Cardiac fibroblast (primary cell): Measurements from ENCODE around the gene TNIP2.
"Not testable (repeated sequence)": the region's sequence is repeated elsewhere in the genome, so short reads cannot be mapped to it uniquely, and the experiment has no call there.

Experiments used
- DNase-seq, 2 donors: peaks; one replicate each; pipeline versions ENCODE4 v3.0.0 to v3.0.0-alpha.2; 2010; ENCODE audit warnings: low read depth in 2 of 2
- H3K4me3 ChIP-seq, 2 donors: replicated peaks in 1 of 2; 1 replicate in 1 of 2; 2 replicates in 1 of 2; pipeline ENCODE4 v1.5.1; 2011; ENCODE audit warnings: low read depth in 2 of 2, low read length in 2 of 2, mild to moderate bottlenecking in 2 of 2, moderate library complexity in 1 of 2
- TF ChIP-seq, protein P1 (sequence below): IDR thresholded peaks from one replicate; pipeline ENCODE4 v1.5.1; 2011; ENCODE audit warnings: low read depth, mild to moderate bottlenecking, low read length, inconsistent platforms

TNIP2 gene

DNA sequence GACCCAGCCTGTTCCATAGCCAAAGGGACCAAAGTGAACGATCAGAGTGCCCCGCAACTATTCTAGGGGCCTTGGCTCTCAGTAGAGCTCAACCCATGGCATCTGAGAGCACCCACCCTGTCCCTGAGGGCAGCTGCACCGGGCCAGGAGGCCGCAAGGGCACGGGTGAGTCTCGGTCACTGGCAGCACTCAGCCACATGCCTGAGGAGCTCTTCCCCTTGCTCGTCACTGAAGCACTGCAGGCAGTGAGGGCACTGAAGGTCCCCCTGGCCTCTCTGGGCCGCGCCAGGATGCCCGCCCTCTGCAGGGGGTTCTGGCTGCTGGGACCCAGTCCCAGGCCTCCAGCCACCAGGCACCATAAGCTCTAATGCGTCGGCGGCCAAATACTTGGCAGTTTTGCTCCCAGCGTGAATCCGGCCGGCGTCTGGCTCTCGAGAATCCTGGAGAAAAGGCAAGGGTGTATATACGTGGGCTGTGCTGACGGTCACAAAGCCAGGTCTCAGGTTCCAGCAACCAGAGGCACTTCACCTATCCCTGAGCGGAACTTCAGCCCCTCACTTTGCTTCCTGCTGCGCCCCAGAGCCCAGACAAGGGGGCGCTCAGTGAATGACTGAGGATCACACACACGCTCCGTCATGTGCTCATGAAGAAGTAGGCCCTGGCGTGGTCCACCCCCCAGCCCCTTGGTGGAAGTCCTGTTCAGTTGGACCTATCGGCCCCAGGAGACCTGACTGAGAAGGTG lies 13.9 kb downstream of the TNIP2 start:
- no peak for DNase-seq
- no peak overlapping the region for H3K4me3 ChIP-seq
- TF ChIP-seq, protein P1, sequence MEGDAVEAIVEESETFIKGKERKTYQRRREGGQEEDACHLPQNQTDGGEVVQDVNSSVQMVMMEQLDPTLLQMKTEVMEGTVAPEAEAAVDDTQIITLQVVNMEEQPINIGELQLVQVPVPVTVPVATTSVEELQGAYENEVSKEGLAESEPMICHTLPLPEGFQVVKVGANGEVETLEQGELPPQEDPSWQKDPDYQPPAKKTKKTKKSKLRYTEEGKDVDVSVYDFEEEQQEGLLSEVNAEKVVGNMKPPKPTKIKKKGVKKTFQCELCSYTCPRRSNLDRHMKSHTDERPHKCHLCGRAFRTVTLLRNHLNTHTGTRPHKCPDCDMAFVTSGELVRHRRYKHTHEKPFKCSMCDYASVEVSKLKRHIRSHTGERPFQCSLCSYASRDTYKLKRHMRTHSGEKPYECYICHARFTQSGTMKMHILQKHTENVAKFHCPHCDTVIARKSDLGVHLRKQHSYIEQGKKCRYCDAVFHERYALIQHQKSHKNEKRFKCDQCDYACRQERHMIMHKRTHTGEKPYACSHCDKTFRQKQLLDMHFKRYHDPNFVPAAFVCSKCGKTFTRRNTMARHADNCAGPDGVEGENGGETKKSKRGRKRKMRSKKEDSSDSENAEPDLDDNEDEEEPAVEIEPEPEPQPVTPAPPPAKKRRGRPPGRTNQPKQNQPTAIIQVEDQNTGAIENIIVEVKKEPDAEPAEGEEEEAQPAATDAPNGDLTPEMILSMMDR, result no peak

DNA sequence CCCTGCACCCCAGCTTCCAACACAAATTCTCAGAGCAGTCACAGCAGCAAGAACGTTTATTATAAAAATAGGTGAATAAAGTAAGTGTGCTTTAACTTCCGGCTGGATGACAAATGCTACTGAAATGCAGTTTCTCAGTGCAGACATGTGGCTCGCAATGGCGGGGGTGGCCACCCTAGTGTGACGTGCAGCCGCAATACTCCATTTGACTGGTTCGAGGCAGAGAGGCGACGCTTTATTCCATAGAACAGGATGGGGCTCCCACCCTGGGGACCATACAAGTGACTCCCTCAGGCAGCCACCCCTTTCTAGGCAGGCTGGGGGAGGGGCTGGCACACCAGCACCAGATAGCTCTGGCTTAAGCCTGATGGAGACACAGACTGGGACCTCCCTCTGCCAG lies 14.5 kb downstream of the TNIP2 start:
- peak in 1 of 2 donors; percentile 56 for DNase-seq
- H3K4me3 ChIP-seq, result no peak overlapping the region
- TF ChIP-seq, protein P1, result no peak

DNA sequence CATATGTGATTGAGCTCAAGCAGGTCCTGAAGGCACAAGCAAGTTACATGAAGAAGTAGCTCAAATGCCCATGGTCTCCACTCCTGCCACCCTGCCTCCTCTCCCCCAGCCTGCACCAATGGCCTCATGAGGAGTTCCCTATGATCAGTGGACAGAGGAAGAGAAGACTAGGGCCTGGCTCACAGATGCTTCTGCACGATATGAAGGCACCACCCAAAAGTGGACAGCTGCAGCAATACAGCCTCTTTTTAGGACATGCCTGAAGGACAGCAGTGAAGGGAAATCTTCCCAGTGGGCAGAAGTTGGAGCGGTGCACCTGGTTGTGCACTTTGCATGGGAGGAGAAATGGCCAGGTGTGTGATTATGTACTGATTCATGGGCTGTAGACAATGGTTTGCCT lies 17.8 kb downstream of the TNIP2 start:
- not testable (repeated sequence) for DNase-seq, H3K4me3 ChIP-seq

DNA sequence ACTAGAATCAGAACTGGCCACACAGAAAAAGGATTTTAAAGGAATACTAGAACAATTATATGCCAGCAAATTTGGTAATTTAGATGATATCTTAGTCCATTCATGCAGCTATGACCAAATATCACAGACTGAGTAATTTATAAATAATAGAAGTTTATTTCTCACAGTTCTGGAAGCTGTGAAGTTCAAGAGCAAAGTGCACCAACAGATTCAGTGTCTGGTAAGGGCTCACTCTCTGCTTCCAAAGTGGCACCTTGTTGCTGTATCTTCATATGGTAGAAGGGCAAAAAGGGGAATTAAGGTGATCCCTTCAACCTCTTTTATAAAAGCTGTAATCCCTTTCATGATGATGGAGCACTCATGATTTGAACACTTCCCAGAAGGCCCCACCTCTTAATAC lies 20.3 kb downstream of the TNIP2 start:
- TF ChIP-seq, protein P1, result no peak
- H3K4me3 ChIP-seq, result no peak overlapping the region
- DNase-seq, result no peak

GRCh38 chr4:2734612-2735011 lies 21.5 kb downstream of the TNIP2 start:
- DNase-seq, result no peak
- TF ChIP-seq, protein P1, result no peak
- H3K4me3 ChIP-seq, result no peak overlapping the region

DNA sequence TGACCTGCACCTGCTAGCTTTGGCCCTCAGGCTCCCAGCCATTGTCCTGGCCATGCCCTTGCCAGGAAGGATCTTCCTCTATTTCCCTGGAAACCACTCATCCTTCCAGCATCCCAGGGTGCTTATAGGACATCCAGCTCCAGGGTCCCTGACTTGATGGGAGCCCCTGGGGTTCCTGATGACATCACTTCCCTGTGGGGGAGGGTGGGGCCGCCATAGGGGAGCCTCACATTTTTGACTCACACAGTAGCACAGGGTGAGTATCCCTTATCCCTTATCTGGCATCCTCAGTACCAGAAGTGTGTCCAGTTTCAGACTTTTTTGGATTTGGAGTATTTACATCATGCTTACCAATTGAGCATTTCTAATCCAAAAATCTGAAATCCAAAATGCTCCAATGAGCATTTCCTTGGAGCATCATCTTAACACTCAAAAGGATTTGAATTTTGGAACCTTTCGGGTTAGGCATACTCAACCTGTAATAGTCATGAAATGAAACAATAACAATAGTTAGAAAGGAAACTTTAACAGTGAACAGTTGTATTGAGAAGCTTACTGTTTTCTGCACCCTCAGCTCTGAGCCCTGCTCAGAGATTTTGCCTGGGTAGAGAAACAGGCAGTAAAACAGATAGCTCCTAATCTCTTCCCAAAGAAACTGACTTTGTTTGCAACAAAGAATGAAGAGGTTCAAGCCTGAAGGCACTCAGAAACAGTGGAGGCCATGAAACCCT lies 22.1 kb downstream of the TNIP2 start:
- DNase-seq, result no peak
- H3K4me3 ChIP-seq, result no peak overlapping the region
- TF ChIP-seq, protein P1, result no peak

DNA sequence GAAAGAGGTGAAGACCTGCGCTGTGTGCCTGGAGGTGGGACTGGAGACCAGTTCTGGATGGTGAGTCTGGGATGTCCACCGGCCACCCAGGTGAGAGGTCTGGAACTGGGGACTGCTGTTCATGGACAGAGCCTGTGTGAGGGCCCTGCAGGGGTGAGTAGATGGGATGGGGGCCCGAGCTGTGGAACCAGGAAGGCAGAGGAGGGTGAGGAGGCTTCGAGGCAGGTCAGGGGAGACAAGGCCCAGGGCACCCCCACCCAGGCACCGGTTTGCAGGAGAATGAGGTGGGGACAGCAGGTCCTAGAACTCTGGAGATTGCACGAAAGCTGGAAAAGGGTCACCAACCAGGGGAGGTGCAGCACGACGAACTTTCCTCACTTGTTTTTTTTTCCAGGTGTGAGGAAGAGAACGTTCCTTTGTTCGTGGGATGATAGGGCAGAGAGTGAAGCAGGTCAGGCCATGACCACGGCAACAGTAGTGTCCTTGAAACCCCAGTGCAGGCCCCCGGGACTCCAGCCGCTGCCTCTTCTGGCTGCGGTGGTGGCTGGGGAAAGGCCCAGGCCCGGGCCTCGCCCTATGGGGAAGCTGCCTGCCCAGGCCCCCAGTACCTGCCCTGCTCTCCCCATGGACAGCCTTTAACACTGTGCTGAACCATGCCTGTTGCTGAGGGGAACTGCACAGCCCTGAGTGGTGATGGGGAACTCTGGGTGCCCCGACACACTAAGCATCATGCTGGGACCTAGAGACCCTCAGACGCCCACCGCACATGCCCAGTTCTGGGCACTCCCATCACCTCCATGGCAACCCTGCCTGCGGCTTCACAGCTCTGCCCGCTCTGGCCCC lies 22.9 kb downstream of the TNIP2 start:
- H3K4me3 ChIP-seq, result no peak overlapping the region
- no peak for DNase-seq
- TF ChIP-seq, protein P1, result no peak
